Motor neuron (in vitro differentiated cells): Measurements from ENCODE around the gene ALG10. TPM values are rescaled to one million over a fixed set of nuclear protein-coding genes. Genes with fewer than 3 reads are reported as not detected.
"Not testable (repeated sequence)": the region's sequence is repeated elsewhere in the genome, so short reads cannot be mapped to it uniquely, and the experiment has no call there.

Source experiments
- ATAC-seq, 8 experiments: fragments of 200-7000 bp; cut with Tn5 transposase; replicated peaks in 6 of 8; 2 replicates each; pipeline ENCODE4 v1.8.0; 2021; ENCODE audit warnings: mild to moderate bottlenecking in 8 of 8, moderate library complexity in 8 of 8
- H3K27ac ChIP-seq, 2 donors: fragments of 250-450 bp; sonication (Bioruptor Pico); 2 replicates each; pipeline ENCODE4 v1.9.0; 2021; ENCODE audit warnings: antibody characterized with exemption in 2 of 2, mild to moderate bottlenecking in 2 of 2, moderate library complexity in 1 of 2
- H3K4me1 ChIP-seq, 2 donors: fragments of 250-450 bp; sonication (Bioruptor Pico); replicated peaks in 1 of 2; 2 replicates each; pipeline ENCODE4 v1.6.1; 2021; ENCODE audit warnings: antibody characterized with exemption in 2 of 2, mild to moderate bottlenecking in 2 of 2, moderate library complexity in 1 of 2
- H3K4me3 ChIP-seq, 5 donors: fragments of 250-450 bp; sonication (Bioruptor Pico); 2 replicates each; pipeline ENCODE4 v1.9.0; 2021; ENCODE audit warnings: antibody characterized with exemption in 5 of 5, mild to moderate bottlenecking in 5 of 5, moderate library complexity in 4 of 5
- WGBS, 10 experiments: fragments of 450-650 bp; shearing (Covaris generic); methylation state at CpG; one replicate each; pipeline ENCODE4 v1.0.0; 2022; 5-methylcytosine and 5-hydroxymethylcytosine counted together
- in situ Hi-C, 9 experiments: fragments of 400-800 bp; cut with MboI; loops; one replicate each; pipeline ENCODE4 v1.15.0; 2021; ENCODE audit warnings: low sequenced_read_pairs in 9 of 9, low pct_unique_long_range_greater_than_20kb in 2 of 9; ENCODE audit not compliant: unreplicated experiment in 9 of 9
- total RNA-seq, 8 experiments: library from RNA; unstranded; fragments of 300-600 nt; gene quantifications; 2 replicates each; pipeline versions ENCODE4 v1.2.3 to v1.2.4, GENCODE V29; 2022

The ALG10 gene, protein sequence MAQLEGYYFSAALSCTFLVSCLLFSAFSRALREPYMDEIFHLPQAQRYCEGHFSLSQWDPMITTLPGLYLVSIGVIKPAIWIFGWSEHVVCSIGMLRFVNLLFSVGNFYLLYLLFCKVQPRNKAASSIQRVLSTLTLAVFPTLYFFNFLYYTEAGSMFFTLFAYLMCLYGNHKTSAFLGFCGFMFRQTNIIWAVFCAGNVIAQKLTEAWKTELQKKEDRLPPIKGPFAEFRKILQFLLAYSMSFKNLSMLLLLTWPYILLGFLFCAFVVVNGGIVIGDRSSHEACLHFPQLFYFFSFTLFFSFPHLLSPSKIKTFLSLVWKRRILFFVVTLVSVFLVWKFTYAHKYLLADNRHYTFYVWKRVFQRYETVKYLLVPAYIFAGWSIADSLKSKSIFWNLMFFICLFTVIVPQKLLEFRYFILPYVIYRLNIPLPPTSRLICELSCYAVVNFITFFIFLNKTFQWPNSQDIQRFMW
- 10 to 100 TPM in 4 of 8 experiments, 1 to 10 TPM in 4; 2.5 to 14.8 (median 10.4) TPM for total RNA-seq

DNA sequence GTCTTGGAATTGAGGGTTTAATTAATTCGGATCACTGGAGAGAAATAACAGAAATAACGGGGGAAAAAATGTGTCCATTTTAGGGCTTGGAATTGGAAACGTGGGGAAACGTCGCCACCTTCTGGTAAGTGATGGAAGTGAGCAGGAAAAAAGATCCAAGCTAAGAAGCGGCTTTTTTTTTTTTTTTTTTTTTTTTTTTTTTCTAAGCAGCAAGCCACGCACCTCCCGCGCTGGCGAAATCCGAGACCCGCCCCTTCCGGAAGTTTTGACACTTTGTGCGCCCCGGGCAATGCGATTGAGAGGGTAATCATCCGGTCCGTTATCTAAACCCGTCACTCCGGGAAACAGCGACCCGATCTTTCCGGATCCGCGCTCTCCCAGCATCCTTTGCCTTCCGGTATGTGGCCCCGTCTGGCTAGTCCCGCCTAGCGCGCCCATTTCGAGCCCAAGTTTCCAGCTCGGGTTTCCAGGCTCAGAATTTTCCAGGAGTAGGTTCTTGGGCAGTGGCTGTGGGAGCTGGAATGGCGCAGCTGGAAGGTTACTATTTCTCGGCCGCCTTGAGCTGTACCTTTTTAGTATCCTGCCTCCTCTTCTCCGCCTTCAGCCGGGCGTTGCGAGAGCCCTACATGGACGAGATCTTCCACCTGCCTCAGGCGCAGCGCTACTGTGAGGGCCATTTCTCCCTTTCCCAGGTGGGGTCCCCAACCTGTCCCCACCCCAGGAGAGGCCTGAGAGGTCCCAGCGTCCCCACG, at the start of gene ALG10:
Gene ALG10 (plus strand): TSS at position 418 of the 752 bp plus-strand sequence. CDS start 104 bp downstream, at position 522.
- Histone ChIP-seq H3K27ac (peak within 1 kb of the TSS; percentile 60 to 72), H3K4me3 (peak within 1 kb of the TSS; percentile 56 to 85 (median 76)), H3K4me1 (peaks cover 5 to 15% of the 10 kb centered on the region in 2 donors)
- 0 to 1% (median 0%) methylated on average over 4 to 26 of the region's 44 CpGs; no CpG with 5 or more reads in 1 of the 10 experiments for WGBS, 10 experiments
- ATAC-seq = peak; percentile 99 to 100 (median 100)
- in situ Hi-C loops = loop anchor here (10.0 to 25.0 kb wide), 3 partner anchors 1085 to 1267 kb away; partner anchors contain the start of gene YARS2 (in 6 of the 9)

DNA sequence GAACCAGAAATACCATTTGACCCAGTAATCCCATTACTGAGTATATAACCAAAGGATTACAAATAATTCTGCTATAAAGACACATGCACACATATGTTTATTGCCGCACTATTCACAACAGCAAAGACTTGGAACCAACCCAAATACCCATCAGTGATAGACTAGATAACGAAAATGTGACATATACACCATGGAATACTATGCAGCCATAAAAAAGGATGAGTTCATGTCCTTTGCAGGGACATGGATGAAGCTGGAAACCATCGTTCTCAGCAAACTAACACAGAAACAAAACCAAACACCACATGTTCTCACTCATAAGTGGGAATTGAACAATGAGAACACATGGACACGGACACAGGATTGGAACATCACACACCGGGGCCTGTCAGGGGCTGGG, 49.4 kb upstream of the ALG10 start:
- H3K4me1 ChIP-seq, H3K27ac ChIP-seq, H3K4me3 ChIP-seq, in situ Hi-C loops, ATAC-seq: not testable (repeated sequence)
- 17 to 100% (median 83%) methylated on average over 1 to 4 of the region's 5 CpGs; no CpG with 5 or more reads in 3 of the 10 experiments for WGBS, 10 experiments

DNA sequence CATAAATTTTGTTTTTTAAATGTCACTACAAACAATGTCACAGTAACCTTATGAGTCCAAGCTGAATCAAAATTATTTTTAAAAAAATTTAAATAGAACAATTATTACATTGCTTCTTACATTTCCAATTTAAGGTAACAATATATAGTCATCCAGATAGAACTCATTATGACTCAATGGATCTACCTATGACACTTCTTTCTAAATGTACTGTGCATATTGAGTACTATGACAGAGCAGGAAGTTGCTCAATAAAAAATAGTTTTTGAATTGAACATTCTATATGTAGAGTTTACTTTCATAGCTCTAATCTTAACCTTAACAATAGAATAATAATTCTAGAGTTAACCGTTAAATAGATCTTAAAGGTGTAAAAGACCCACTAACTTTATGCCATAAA, 44.4 kb upstream of the ALG10 start:
- H3K27ac ChIP-seq = no peak overlapping the region
- ATAC-seq = no peak
- in situ Hi-C loops = no loop called here
- no peak overlapping the region for H3K4me3 ChIP-seq
- H3K4me1 ChIP-seq = no peaks in the 10 kb centered on the region
- 27 to 100% (median 60%) methylated on average over 1 of the region's 1 CpG; no CpG with 5 or more reads in 2 of the 10 experiments for WGBS, 10 experiments

DNA sequence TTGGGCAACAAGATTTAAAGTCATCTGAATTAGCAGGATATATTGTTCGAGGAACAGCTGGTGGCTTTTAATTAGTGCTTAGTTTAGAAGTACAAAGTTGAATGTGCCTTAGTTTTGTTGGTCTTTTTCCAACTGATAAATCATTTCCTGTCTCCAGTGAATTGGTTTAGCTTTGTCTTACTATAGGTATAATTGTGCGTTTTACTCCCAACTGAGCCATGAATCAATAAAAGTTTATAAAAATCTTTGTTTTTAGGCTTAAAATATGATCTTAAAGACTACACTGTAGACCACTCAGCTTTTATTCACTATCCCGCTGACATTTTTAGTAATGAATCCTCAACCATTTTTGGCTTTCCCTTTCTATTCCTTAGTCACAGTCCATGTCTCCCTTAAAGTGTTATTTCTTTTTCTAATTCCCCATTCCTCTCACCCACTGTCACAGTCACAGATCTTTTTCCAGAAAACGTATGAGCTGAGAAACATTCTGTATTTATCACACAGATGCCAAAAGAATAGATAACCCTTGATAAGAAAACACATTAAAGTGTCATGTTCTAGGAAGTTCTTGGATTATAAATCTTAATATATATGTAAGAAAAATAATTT, 34.0 kb upstream of the ALG10 start:
- Histone ChIP-seq H3K27ac (no peak overlapping the region), H3K4me1 (no peaks in the 10 kb centered on the region), H3K4me3 (no peak overlapping the region)
- 0 to 93% (median 75%) methylated on average over 1 to 4 of the region's 4 CpGs for WGBS, 10 experiments
- ATAC-seq = no peak
- in situ Hi-C loops = no loop called here

DNA sequence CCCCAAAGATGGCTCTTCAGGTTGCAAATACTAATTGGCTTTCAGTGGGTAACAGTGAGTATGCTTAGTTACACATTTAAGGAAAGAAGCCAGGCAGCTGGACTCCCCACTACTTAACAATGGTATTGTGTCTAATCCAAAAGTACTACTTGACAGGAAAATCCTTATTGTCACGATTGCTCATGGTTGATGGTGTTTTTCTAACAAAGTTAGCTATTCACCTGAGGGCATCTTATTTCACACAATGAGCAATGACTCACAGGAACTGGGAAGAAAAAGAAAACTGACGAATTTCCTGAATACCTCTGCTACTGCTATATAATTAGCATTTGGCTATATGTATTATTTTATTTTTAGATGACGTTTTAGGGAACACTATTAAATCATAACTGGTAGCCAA, 33.4 kb upstream of the ALG10 start:
- 6 to 100% (median 43%) methylated on average over 2 to 3 of the region's 3 CpGs; no CpG with 5 or more reads in 1 of the 10 experiments for WGBS, 10 experiments
- Histone ChIP-seq H3K27ac (no peak overlapping the region), H3K4me1 (no peaks in the 10 kb centered on the region), H3K4me3 (no peak overlapping the region)
- ATAC-seq = no peak
- in situ Hi-C loops = no loop called here

DNA sequence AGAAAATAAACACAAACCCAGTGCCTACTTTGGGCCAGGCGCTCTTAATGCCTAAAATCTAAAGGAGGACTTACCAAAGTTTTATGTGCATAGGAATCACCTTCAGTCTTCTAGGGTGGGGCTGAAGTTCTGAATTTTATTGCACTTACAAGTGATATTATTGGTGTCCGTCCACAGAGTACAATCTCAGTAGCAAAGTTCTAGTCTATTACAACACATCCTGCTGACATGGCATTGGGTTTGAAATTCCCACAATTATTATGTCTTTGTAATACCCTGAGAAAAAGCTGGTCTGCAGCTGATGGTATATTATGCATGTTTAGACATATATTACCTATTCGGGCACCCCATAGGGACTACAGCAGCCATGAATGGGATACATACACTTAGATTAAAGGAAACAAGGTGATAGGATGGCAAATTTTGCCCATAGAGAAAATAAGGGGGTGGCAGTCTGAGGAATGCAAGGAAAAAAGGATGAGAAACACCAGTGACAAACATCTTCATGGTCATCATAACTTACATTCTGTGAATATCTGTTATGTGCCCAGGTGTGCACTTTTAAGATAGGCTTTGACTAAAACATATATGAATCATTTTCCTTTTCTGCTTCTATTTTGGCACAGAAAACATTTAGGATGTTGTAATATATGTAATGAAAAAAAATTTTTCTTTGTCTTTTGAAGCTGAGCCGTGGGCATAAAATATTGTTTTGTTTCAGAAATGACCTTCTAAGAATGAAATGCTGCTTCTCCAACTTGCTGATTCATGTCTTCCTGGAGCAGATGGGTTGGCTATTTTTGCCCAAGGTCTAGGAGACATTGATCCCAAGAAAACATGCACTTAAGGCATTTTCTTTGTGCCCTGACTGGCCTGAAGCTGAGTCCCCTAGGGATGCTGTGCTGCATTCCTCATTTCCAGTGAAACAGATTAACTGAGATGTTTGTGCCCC, 27.2 kb upstream of the ALG10 start:
- in situ Hi-C loops = no loop called here
- no peak overlapping the region for H3K4me3 ChIP-seq
- H3K27ac ChIP-seq = no peak overlapping the region
- WGBS, 10 experiments = 0 to 95% (median 83%) methylated on average over 1 to 4 of the region's 4 CpGs; no CpG with 5 or more reads in 2 of the 10 experiments
- H3K4me1 ChIP-seq = no peaks in the 10 kb centered on the region
- no peak for ATAC-seq

DNA sequence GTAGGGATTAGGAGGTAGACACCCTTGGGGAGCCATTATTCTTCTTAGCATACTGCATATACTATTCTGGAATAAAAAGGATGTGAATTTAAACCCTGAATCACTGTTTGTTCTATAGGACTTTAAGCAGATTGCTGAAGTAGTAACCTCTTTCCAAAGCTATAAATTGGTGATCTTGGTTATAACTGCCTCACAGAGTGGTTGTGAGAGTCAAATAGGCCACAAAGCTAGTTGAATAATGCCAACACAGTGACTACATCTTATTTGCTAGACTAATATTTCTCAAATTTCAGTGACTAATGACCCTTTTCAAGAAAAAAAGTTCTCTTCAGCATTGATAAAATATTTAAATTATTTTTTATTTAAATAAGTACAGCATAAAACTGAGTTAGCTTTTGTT, 13.5 kb upstream of the ALG10 start:
- H3K4me1 ChIP-seq, H3K27ac ChIP-seq, ATAC-seq, H3K4me3 ChIP-seq: not testable (repeated sequence)
- in situ Hi-C loops = loop anchor here in 8 of 9 experiments (25.0 kb wide), 2 partner anchors 1072 to 1247 kb away; partner anchors contain the start of gene YARS2 (in 5 of the 8)

DNA sequence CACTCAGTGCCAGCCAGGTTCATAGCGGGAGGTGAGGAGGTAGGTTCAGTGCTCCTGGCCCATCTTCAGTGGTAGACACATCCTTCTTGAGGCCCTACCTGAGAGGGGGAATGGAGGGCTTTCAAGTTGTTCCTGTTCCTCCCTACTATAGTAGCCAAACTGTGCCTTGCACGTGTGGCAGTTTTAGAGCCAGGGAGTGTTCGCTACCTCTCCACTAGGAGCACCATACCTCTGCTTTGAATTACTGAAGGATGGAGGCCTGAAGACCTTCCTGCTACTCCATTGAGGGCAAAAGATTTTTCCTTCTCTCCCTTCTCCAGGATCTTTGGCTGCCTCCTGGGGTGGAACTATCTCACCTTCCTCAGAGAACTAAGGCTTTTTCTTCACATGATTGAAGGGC, 5.9 kb upstream of the ALG10 start:
- peak in 1 of 8 experiments; percentile 47 for ATAC-seq
- Histone ChIP-seq H3K4me1 (peaks cover 0 to 2% of the 10 kb centered on the region in 2 donors), H3K27ac (no peak overlapping the region), H3K4me3 (no peak overlapping the region)
- in situ Hi-C loops = loop anchor here in 8 of 9 experiments (10.0 to 25.0 kb wide), 3 partner anchors 1079 to 1254 kb away; partner anchors contain the start of gene YARS2 (in 5 of the 8)
- WGBS, 10 experiments = 80 to 100% (median 100%) methylated on average over 1 to 3 of the region's 3 CpGs; no CpG with 5 or more reads in 5 of the 10 experiments

DNA sequence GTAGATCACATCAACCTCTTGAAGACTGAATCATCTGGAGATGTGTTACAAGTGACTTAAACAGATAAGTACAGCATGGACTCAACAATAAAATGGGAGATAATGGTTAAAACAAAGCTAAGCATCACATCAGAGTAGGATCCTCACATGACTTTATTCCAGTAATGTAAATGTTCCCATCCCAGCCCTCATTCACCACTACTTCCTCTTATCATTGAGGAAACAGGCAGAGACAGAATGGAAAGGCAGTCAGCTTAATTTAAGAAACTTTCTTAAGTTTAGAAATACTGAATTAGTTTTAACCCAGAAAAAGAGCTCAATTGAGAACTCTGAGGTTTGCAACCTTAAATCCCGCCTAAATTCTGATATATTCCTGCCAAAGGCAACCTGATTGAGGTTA, 1.2 kb upstream of the ALG10 start:
- ATAC-seq = no peak
- Histone ChIP-seq H3K4me3 (no peak overlapping the region), H3K27ac (no peak overlapping the region), H3K4me1 (peaks cover 5 to 15% of the 10 kb centered on the region in 2 donors)
- in situ Hi-C loops = loop anchor here (10.0 to 25.0 kb wide), 3 partner anchors 1084 to 1266 kb away; partner anchors contain the start of gene YARS2 (in 6 of the 9)
- 89 to 100% (median 100%) methylated on average over 1 of the region's 1 CpG; no CpG with 5 or more reads in 4 of the 10 experiments for WGBS, 10 experiments

DNA sequence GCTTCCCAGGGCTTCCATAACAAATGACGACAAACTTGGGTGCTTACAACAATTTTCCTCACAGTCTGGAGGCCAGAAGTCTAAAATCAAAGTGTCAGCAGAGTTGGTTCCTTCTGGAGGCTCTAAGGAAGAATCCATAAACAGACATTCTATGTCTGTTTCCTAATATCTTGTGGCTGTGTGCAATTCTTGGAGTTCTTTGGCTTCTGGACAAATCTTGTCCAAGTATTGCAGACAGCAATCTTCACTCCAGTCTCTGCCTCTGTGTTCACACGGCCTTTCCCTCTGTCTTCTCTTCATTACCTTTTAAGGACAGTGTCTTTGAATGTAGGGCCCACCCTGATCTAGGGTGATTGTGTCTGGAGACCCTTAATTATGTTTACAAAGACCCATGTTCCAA, 5.4 kb downstream of the ALG10 start:
- in situ Hi-C loops = loop anchor here in 4 of 9 experiments (10.0 to 25.0 kb wide), 4 partner anchors 110 to 1273 kb away; partner anchors contain the start of gene YARS2 (in 2 of the 4)
- WGBS, 10 experiments = 0 to 100% (median 60%) methylated on average over 1 to 2 of the region's 2 CpGs; no CpG with 5 or more reads in 3 of the 10 experiments
- ATAC-seq = not testable (repeated sequence)

DNA sequence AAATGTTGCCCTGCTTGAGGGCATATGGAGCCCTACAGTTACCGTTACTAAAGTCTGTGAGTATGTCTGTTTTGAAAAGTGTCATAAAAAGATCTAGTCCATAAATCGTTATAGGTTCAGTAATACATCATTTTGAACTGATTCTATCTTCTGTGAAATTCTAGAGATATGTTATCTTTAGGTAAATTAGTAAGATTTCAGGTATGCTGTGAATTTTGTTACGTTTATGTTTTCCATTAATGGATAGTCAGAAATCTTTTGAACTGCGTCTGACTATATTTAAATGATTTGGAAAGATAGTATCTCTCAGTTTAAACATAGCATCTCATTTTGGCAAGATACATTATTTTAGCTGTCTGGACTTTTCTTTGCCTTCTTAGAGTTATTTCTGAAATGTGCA, 8.3 kb downstream of the ALG10 start:
- ATAC-seq = no peak
- Histone ChIP-seq H3K4me3 (no peak overlapping the region), H3K27ac (no peak overlapping the region), H3K4me1 (no peaks in the 10 kb centered on the region)
- WGBS, 10 experiments = 72 to 100% (median 89%) methylated on average over 1 to 4 of the region's 4 CpGs; no CpG with 5 or more reads in 1 of the 10 experiments
- in situ Hi-C loops = loop anchor here in 3 of 9 experiments (25.0 kb wide), 3 partner anchors 107 to 1268 kb away; partner anchors contain the start of gene YARS2 (in 1 of the 3)

More for the DNA sequence above, 5.4 kb downstream of the ALG10 start:
- H3K4me3 ChIP-seq, H3K27ac ChIP-seq: not testable (repeated sequence)
- peaks cover 5 to 11% of the 10 kb centered on the region in 2 donors for H3K4me1 ChIP-seq
